ENCODE data around the gene SOX14.

SOX14 gene

DNA sequence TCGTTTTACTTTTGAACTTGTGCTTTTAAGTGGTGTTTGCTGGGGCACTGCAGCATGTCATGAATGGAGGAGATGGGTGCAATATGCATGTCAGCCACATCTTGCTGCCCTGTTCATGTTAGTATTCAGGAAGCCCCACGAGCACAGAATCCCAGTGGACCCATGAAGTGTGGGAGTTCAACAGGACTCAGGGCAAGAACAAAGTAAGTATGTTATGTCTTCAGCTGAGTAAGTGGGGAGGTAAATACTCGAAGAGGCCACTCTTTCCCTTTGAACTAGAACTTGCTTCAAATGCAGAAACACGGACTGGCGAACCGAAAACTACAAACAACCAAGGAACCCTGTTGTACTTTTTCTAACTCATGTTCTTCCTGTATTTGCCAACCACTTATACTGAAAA is 23.4 kb downstream of the SOX14 start:
- Histone ChIP-seq H3K27ac (no peak overlapping the region), H3K9me3 (no peaks in the 10 kb centered on the region), H3K27me3 (peaks cover 28% of the 10 kb centered on the region), H3K4me1 (ENCODE audit: control insufficient read depth in 1 of 2, insufficient read depth in 1 of 2, low read depth in 1 of 2, low read length in 1 of 2) (no peaks in the 10 kb centered on the region), H3K36me3 (no peaks in the 10 kb centered on the region), H3K4me3 (ENCODE audit: low read depth in 1 of 2, low read length in 1 of 2) (no peak overlapping the region)
- TF ChIP-seq, protein P1, sequence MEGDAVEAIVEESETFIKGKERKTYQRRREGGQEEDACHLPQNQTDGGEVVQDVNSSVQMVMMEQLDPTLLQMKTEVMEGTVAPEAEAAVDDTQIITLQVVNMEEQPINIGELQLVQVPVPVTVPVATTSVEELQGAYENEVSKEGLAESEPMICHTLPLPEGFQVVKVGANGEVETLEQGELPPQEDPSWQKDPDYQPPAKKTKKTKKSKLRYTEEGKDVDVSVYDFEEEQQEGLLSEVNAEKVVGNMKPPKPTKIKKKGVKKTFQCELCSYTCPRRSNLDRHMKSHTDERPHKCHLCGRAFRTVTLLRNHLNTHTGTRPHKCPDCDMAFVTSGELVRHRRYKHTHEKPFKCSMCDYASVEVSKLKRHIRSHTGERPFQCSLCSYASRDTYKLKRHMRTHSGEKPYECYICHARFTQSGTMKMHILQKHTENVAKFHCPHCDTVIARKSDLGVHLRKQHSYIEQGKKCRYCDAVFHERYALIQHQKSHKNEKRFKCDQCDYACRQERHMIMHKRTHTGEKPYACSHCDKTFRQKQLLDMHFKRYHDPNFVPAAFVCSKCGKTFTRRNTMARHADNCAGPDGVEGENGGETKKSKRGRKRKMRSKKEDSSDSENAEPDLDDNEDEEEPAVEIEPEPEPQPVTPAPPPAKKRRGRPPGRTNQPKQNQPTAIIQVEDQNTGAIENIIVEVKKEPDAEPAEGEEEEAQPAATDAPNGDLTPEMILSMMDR (IDR thresholded peaks at IDR 0.05) = no peak

DNA sequence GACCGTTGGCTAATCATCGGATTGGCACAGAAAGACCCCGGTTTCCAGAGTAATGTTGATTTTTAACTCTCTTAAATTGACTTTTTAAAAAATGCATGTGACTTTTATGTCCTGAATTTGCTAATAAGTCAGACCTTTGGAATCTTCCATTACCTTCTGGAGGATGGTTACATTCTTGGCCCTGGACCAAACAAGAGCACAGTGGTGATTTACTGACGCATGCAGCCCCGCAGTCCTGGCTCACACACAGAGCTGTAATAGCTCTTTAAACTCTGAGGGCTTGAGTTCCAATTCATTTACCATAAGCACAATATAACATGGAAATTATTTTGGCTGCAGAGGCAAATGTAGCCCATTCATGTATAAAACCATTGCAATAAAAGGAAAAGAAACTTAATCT is 25.1 kb downstream of the SOX14 start:
- TF ChIP-seq, protein P1 (IDR thresholded peaks at IDR 0.05) = no peak
- Histone ChIP-seq H3K27ac (no peak overlapping the region), H3K4me1 (ENCODE audit: control insufficient read depth in 1 of 2, insufficient read depth in 1 of 2, low read depth in 1 of 2, low read length in 1 of 2) (no peaks in the 10 kb centered on the region), H3K27me3 (peaks cover 28% of the 10 kb centered on the region), H3K9me3 (no peaks in the 10 kb centered on the region), H3K36me3 (no peaks in the 10 kb centered on the region), H3K4me3 (ENCODE audit: low read depth in 1 of 2, low read length in 1 of 2) (no peak overlapping the region)

DNA sequence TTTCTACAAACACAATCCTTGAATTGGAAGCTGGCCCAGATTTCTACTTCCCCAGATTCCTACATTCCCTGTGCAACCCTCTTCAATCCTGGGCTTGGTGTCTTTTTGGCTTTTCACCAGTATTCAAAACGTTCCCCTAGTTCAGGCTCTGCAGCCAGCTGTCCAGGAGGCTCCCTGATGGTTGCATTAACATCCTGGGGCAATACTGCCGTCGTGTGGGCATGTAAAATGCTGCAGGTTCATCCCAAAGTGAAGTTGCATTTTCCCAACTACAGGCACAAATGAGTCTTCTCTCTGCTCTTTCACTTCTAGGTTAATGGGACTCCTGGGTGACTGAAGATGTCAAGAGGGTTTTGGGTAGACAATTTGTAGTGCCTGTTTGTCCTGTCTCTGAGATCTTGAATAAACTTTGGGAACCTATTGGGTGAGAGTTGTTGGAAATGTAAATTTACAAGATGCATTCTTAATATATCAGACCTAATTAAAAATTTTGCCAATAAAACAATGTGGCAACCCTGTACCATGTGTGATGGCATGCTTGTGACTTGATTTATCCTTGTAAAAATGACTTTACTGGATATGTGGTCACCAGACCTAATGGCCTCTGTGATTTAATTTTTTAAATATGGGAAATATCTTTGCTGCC is 28.6 kb downstream of the SOX14 start:
- H3K9me3 ChIP-seq = no peaks in the 10 kb centered on the region
- no peak overlapping the region for H3K27ac ChIP-seq
- TF ChIP-seq, protein P1 (IDR thresholded peaks at IDR 0.05) = no peak

DNA sequence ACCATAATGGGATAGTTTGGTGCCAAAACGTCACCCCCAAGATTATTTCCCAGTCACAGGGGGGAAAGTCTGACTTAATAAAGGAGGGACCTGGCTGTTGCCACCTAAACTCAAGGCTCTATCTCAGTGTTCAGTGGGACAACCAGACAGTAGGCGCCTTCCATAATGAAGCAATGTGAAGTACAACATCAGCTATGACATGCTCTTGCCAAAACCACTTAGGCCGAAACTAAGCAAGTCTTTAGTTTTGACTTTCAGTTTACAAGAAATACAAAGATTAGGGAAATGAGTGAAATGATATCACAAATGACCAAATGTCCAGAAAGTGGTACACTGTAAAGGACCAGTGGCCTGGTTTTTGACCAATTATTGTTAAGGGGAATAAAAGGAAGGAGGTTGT is 32.9 kb downstream of the SOX14 start:
- Histone ChIP-seq H3K4me1 (ENCODE audit: control insufficient read depth in 1 of 2, insufficient read depth in 1 of 2, low read depth in 1 of 2, low read length in 1 of 2) (no peaks in the 10 kb centered on the region), H3K4me3 (ENCODE audit: low read depth in 1 of 2, low read length in 1 of 2) (no peak overlapping the region), H3K27me3 (peaks cover under 1% of the 10 kb centered on the region), H3K9me3 (no peaks in the 10 kb centered on the region), H3K27ac (no peak overlapping the region), H3K36me3 (no peaks in the 10 kb centered on the region)
- TF ChIP-seq, protein P1 (IDR thresholded peaks at IDR 0.05) = no peak

More for the DNA sequence above, 28.6 kb downstream of the SOX14 start:
- no peaks in the 10 kb centered on the region for H3K4me1 ChIP-seq (ENCODE audit: control insufficient read depth in 1 of 2, insufficient read depth in 1 of 2, low read depth in 1 of 2, low read length in 1 of 2)
- no peaks in the 10 kb centered on the region for H3K36me3 ChIP-seq
- H3K4me3 ChIP-seq (ENCODE audit: low read depth in 1 of 2, low read length in 1 of 2) = no peak overlapping the region
- H3K27me3 ChIP-seq = peaks cover 19% of the 10 kb centered on the region

DNA sequence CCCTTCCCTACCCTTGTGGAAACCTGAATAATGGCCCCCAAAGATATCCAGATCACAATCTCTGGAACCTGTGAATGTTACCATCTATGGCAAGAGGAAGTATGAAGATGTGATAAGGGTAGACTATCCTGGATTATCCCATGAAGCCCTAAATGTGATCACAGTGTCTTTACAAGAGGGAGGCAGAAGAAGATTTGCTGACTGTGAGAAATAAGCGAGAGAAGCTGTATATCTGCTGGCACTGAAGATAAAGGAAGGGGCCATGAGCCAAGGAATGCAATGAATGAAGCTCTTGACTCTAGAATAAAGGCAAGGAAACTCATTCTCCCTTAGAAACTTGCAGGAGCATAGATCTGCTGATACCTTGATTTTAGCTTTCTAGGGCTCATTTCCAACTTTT is 39.1 kb downstream of the SOX14 start:
- Histone ChIP-seq H3K4me3 (ENCODE audit: low read depth in 1 of 2, low read length in 1 of 2) (no peak overlapping the region), H3K9me3 (no peaks in the 10 kb centered on the region), H3K27ac (no peak overlapping the region), H3K4me1 (ENCODE audit: control insufficient read depth in 1 of 2, insufficient read depth in 1 of 2, low read depth in 1 of 2, low read length in 1 of 2) (no peaks in the 10 kb centered on the region), H3K27me3 (peaks cover 5% of the 10 kb centered on the region), H3K36me3 (no peaks in the 10 kb centered on the region)
- TF ChIP-seq, protein P1 (IDR thresholded peaks at IDR 0.05) = no peak
